Measurements from ENCODE around the gene FAM153A. TPM values are rescaled to one million over a fixed set of nuclear protein-coding genes. Genes with fewer than 3 reads are reported as not detected.
"Not testable (repeated sequence)": the region's sequence is repeated elsewhere in the genome, so short reads cannot be mapped to it uniquely, and the experiment has no call there.

FAM153A gene
- total RNA-seq, 1 experiment from 2014 or later = 1.2 TPM

GRCh38 chr5:177689011-177689610, 93.6 kb downstream of the FAM153A start:
- DNase-seq; H3K27ac ChIP-seq (ENCODE audit: insufficient read length, low read depth, low read length): not testable (repeated sequence)
- no CpG with 5 or more reads among the region's 12 CpGs for WGBS (ENCODE audit: extremely low coverage, insufficient read length, low lambda C conversion rate)

GRCh38 chr5:177688091-177688490, 94.6 kb downstream of the FAM153A start:
- not testable (repeated sequence) for H3K4me1 Mint-ChIP-seq; H3K9me3 Mint-ChIP-seq; H3K4me2 ChIP-seq (ENCODE audit: insufficient read depth, insufficient read length, low read length); H2BK20ac ChIP-seq (ENCODE audit: low read depth, low read length, poor library complexity, severe bottlenecking); H3K56ac ChIP-seq (ENCODE audit: insufficient read length, low read depth, low read length); H3K4me3 Mint-ChIP-seq; H3K79me2 ChIP-seq (ENCODE audit: insufficient read depth, low read length); H4K5ac ChIP-seq (ENCODE audit: insufficient read length, low read depth, low read length); H3K14ac ChIP-seq (ENCODE audit: insufficient read depth, low read length); H3T11ph ChIP-seq (ENCODE audit: low read length); H3K18ac ChIP-seq (ENCODE audit: insufficient read length, low read depth, low read length); H3K27ac Mint-ChIP-seq; H3K9me3 ChIP-seq (ENCODE audit: control insufficient read depth, low read depth, low read length); H3K27me3 Mint-ChIP-seq (ENCODE audit: low read depth); DNase-seq; H2AFZ ChIP-seq (ENCODE audit: low read length); H3K4ac ChIP-seq (ENCODE audit: low read depth, low read length); H3K36me3 Mint-ChIP-seq (ENCODE audit: insufficient read depth in 1 of 3, low read depth in 3 of 3); H2BK15ac ChIP-seq (ENCODE audit: low read depth, low read length); H3K23me2 ChIP-seq (ENCODE audit: insufficient read length, low read depth, low read length, poor library complexity, severe bottlenecking); H3K27ac ChIP-seq (ENCODE audit: insufficient read length, low read depth, low read length); H2BK120ac ChIP-seq (ENCODE audit: low read depth, low read length, poor library complexity, severe bottlenecking); H3K9ac ChIP-seq (ENCODE audit: extremely low read depth, insufficient read length, low read length); H2BK5ac ChIP-seq (ENCODE audit: insufficient read length, low read length); H4K8ac ChIP-seq (replicated peaks; ENCODE audit: insufficient read length, low read depth, low read length); H4K91ac ChIP-seq (ENCODE audit: insufficient read length, low read depth, low read length); H4K20me1 ChIP-seq (ENCODE audit: control insufficient read depth, insufficient read depth, insufficient read length); H2AK5ac ChIP-seq (ENCODE audit: insufficient read length, low read length); H2BK12ac ChIP-seq (ENCODE audit: insufficient read length, low read depth, low read length); H3K79me1 ChIP-seq (ENCODE audit: insufficient read depth, low read depth, low read length, poor library complexity, severe bottlenecking); H3K4me1 ChIP-seq (ENCODE audit: insufficient read depth, low read length); H3K23ac ChIP-seq (ENCODE audit: insufficient read length, low read depth, low read length); H3K27me3 ChIP-seq (ENCODE audit: insufficient read depth, low read length)
- WGBS (ENCODE audit: extremely low coverage, insufficient read length, low lambda C conversion rate) = no CpG with 5 or more reads among the region's 32 CpGs

More at GRCh38 chr5:177689011-177689610, 93.6 kb downstream of the FAM153A start:
- not testable (repeated sequence) for H3T11ph ChIP-seq (ENCODE audit: low read length); H3K9ac ChIP-seq (ENCODE audit: extremely low read depth, insufficient read length, low read length); H3K14ac ChIP-seq (ENCODE audit: insufficient read depth, low read length); H4K5ac ChIP-seq (ENCODE audit: insufficient read length, low read depth, low read length); H3K56ac ChIP-seq (ENCODE audit: insufficient read length, low read depth, low read length); H3K79me2 ChIP-seq (ENCODE audit: insufficient read depth, low read length); H3K23ac ChIP-seq (ENCODE audit: insufficient read length, low read depth, low read length); H3K27me3 Mint-ChIP-seq (ENCODE audit: low read depth); H2BK20ac ChIP-seq (ENCODE audit: low read depth, low read length, poor library complexity, severe bottlenecking); H3K4me1 ChIP-seq (ENCODE audit: insufficient read depth, low read length); H3K4me1 Mint-ChIP-seq; H3K27ac Mint-ChIP-seq; H3K4me2 ChIP-seq (ENCODE audit: insufficient read depth, insufficient read length, low read length); H2BK15ac ChIP-seq (ENCODE audit: low read depth, low read length); H4K20me1 ChIP-seq (ENCODE audit: control insufficient read depth, insufficient read depth, insufficient read length); H3K4me3 Mint-ChIP-seq; H2BK5ac ChIP-seq (ENCODE audit: insufficient read length, low read length); H3K27me3 ChIP-seq (ENCODE audit: insufficient read depth, low read length); H2BK120ac ChIP-seq (ENCODE audit: low read depth, low read length, poor library complexity, severe bottlenecking); H3K18ac ChIP-seq (ENCODE audit: insufficient read length, low read depth, low read length); H3K9me3 Mint-ChIP-seq; H2BK12ac ChIP-seq (ENCODE audit: insufficient read length, low read depth, low read length); H2AK5ac ChIP-seq (ENCODE audit: insufficient read length, low read length); H3K36me3 Mint-ChIP-seq (ENCODE audit: insufficient read depth in 1 of 3, low read depth in 3 of 3); H4K91ac ChIP-seq (ENCODE audit: insufficient read length, low read depth, low read length); H2AFZ ChIP-seq (ENCODE audit: low read length); H3K4ac ChIP-seq (ENCODE audit: low read depth, low read length); H4K8ac ChIP-seq (replicated peaks; ENCODE audit: insufficient read length, low read depth, low read length); H3K9me3 ChIP-seq (ENCODE audit: control insufficient read depth, low read depth, low read length); H3K79me1 ChIP-seq (ENCODE audit: insufficient read depth, low read depth, low read length, poor library complexity, severe bottlenecking); H3K23me2 ChIP-seq (ENCODE audit: insufficient read length, low read depth, low read length, poor library complexity, severe bottlenecking)

All from H9 (cell line).